ENCODE measurements around the gene PCSK7. TPM values are rescaled to one million over a fixed set of nuclear protein-coding genes. Genes with fewer than 3 reads are reported as not detected.
A peak's percentile ranks its signal among the peaks of the same experiment; 100 is the strongest.

PCSK7 gene
- total RNA-seq, 2 experiments from 2014 or later, result 98.8 to 107 TPM

DNA sequence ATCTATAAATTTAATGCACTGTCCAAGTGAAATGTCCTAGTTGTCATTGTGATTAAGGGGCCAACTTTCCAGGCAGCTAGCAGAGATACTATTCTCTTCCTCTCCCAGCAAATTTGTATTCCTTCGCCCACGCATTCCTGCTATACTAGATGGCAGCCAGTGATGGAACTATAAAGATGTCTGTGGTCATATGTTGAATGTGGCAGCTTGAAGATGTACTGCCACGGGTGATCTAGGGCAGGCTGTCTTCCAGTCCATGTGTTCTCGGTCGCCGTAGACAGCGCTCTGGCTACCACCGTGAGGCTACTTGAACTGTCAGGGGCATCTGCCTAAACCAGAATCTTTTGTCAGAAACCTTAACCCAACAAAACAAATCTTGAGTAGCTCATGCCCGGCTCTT, 61.7 kb downstream of the PCSK7 start:
- no peaks in the 10 kb centered on the region for H3K27me3 Mint-ChIP-seq
- no peak overlapping the region for H3K27ac Mint-ChIP-seq
- DNase-seq, result no peak
- intact Hi-C loops (cut with micrococcal nuclease), result no loop called here
- H3K4me3 Mint-ChIP-seq, result no peak overlapping the region
- TF ChIP-seq, protein P1, sequence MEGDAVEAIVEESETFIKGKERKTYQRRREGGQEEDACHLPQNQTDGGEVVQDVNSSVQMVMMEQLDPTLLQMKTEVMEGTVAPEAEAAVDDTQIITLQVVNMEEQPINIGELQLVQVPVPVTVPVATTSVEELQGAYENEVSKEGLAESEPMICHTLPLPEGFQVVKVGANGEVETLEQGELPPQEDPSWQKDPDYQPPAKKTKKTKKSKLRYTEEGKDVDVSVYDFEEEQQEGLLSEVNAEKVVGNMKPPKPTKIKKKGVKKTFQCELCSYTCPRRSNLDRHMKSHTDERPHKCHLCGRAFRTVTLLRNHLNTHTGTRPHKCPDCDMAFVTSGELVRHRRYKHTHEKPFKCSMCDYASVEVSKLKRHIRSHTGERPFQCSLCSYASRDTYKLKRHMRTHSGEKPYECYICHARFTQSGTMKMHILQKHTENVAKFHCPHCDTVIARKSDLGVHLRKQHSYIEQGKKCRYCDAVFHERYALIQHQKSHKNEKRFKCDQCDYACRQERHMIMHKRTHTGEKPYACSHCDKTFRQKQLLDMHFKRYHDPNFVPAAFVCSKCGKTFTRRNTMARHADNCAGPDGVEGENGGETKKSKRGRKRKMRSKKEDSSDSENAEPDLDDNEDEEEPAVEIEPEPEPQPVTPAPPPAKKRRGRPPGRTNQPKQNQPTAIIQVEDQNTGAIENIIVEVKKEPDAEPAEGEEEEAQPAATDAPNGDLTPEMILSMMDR (IDR thresholded peaks at IDR 0.05), result no peak
- POLR2A ChIA-PET, result interaction anchor here (0.9 to 1.6 kb wide), 4 partner anchors 9 to 35 kb away, joined by 3 to 5 read pairs (median 4); partner anchors contain the start of gene PAFAH1B2
- CTCF ChIA-PET, result interaction anchor here (0.6 to 3.6 kb wide), 3 partner anchors 8 to 26 kb away, joined by 4 to 27 read pairs (median 6); partner anchors contain the start of genes PAFAH1B2 and SIDT2
- no peaks in the 10 kb centered on the region for H3K9me3 Mint-ChIP-seq
- no peak for ATAC-seq
- peaks cover 17% of the 10 kb centered on the region for H3K36me3 Mint-ChIP-seq (ENCODE audit: low read depth)
- peaks cover 11% of the 10 kb centered on the region for H3K4me1 Mint-ChIP-seq (ENCODE audit: low read depth)

DNA sequence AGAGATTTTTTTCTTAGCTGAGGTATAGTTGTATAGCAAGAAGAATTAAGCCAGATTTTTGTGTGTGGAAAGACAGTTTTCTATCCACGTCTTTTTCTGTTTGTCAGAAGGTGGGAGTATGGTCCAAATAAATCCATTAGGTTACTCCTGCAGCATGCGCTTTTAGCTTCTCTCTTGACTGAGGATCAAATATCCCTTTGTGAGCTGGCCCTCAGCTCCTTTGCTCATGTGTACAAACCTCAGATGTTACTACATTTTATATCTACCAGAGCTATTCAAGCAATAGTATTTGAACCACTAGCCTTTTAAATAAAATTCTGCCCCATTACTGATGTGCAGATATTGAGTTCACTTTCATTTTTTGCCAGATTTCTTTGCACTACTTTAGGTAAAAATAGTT, 62.1 kb downstream of the PCSK7 start:
- ChIA-PET CTCF (interaction anchor here (0.6 to 1.3 kb wide), 2 partner anchors 9 to 11 kb away, joined by 4 to 9 read pairs; partner anchors contain the start of gene SIDT2), POLR2A (interaction anchor here (0.9 to 1.2 kb wide), 3 partner anchors 11 to 36 kb away, joined by 3 to 5 read pairs (median 4); partner anchors contain the start of gene PAFAH1B2)
- Mint-ChIP-seq H3K9me3 (no peaks in the 10 kb centered on the region), H3K36me3 (ENCODE audit: low read depth) (peaks cover 17% of the 10 kb centered on the region), H3K27ac (no peak overlapping the region), H3K27me3 (no peaks in the 10 kb centered on the region), H3K4me1 (ENCODE audit: low read depth) (peaks cover 11% of the 10 kb centered on the region), H3K4me3 (no peak overlapping the region)
- ATAC-seq, result no peak
- no peak for DNase-seq
- TF ChIP-seq, protein P1 (IDR thresholded peaks at IDR 0.05), result no peak
- intact Hi-C loops (cut with micrococcal nuclease), result no loop called here

DNA sequence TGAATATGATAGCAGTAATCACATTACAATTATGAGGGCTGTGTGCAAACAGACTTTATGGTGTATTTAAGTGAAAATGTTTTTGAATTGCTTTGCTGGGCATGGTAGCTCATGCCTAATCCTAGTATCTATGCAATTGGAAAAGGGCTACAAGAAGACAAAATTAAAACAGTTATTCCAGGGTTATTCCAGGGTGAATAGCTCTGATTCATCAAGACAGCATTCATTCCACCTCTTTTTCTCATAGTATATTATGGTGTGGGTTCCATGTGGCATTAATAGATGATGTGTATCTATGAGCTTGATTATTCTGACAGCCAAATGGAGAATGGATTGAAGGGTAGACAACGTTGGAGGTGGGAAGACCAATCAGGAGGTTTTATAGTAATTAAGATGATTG, 65.4 kb downstream of the PCSK7 start:
- peaks cover 1% of the 10 kb centered on the region for H3K4me1 Mint-ChIP-seq (ENCODE audit: low read depth)
- no peaks in the 10 kb centered on the region for H3K9me3 Mint-ChIP-seq
- peaks cover 23% of the 10 kb centered on the region for H3K36me3 Mint-ChIP-seq (ENCODE audit: low read depth)
- no peaks in the 10 kb centered on the region for H3K27me3 Mint-ChIP-seq
- DNase-seq (no peak), ATAC-seq (no peak)
- POLR2A ChIA-PET, result interaction anchor here (0.8 to 2.1 kb wide), 3 partner anchors 9 to 37 kb away, joined by 3 to 6 read pairs (median 4); partner anchors contain the start of gene PAFAH1B2
- H3K4me3 Mint-ChIP-seq, result no peak overlapping the region
- intact Hi-C loops (cut with micrococcal nuclease), result no loop called here
- CTCF ChIA-PET, result interaction anchor here (1.5 to 1.8 kb wide), 3 partner anchors 9 to 61 kb away, joined by 4 to 5 read pairs (median 4); no protein-coding TSS in a partner anchor
- TF ChIP-seq, protein P1 (IDR thresholded peaks at IDR 0.05), result no peak
- H3K27ac Mint-ChIP-seq, result peak overlapping the region; percentile 12

DNA sequence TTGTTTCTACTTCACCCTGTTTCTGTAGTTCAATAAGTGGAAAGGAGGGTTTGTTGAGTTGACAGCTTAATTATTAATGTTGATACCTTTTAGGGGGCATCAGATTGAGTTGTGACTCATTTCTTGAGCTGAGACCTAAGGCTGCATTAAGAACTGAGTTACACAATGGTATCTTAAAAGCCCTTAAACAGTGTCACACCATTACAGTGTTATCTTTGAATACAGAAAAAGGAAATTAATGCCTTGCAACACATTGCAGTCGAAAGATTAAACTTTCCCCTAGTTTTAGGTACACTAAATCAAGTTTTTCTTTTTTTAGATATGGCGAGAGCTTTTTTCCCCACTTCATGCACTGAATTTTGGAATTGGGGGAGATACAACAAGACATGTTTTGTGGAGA, 71.0 kb downstream of the PCSK7 start:
- TF ChIP-seq, protein P1 (IDR thresholded peaks at IDR 0.05), result no peak
- no peak for ATAC-seq
- H3K36me3 Mint-ChIP-seq (ENCODE audit: low read depth), result peaks cover 19% of the 10 kb centered on the region
- H3K4me3 Mint-ChIP-seq, result no peak overlapping the region
- H3K4me1 Mint-ChIP-seq (ENCODE audit: low read depth), result peaks cover 12% of the 10 kb centered on the region
- ChIA-PET POLR2A (interaction anchor here (2.3 to 2.9 kb wide), 2 partner anchors 11 to 16 kb away, joined by 6 to 7 read pairs; partner anchors contain the start of gene PAFAH1B2), CTCF (interaction anchor here (1.0 to 1.7 kb wide), 4 partner anchors 11 to 66 kb away, joined by 3 to 6 read pairs (median 4); partner anchors contain the start of gene PAFAH1B2)
- H3K27me3 Mint-ChIP-seq, result no peaks in the 10 kb centered on the region
- H3K27ac Mint-ChIP-seq, result peak overlapping the region; percentile 68
- no peak for DNase-seq
- intact Hi-C loops (cut with micrococcal nuclease), result no loop called here
- no peaks in the 10 kb centered on the region for H3K9me3 Mint-ChIP-seq

DNA sequence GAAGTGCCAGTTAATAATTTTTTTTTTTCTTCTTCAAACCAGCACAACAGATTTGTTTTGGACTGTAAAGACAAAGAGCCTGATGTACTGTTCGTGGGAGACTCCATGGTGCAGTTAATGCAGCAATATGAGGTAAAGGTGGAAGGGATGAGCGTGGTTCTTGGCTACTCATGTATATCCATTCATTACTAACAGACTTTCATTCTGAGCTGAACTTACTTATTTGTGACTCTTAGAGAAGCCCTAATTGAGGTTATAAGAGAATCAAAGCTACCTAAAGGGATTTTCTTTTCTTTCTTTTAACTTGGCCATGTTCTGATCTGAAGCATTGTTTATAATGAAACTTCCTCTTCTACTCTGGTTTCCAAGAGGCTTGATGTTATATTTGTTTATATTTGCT, 72.0 kb downstream of the PCSK7 start:
- ChIA-PET POLR2A (interaction anchor here (2.3 kb wide), 1 partner anchor 12 kb away, joined by 6 read pairs; no protein-coding TSS in a partner anchor), CTCF (interaction anchor here (1.2 to 1.8 kb wide), 3 partner anchors 10 to 67 kb away, joined by 3 to 4 read pairs (median 3); no protein-coding TSS in a partner anchor)
- ATAC-seq (no peak), DNase-seq (no peak)
- Mint-ChIP-seq H3K27me3 (no peaks in the 10 kb centered on the region), H3K9me3 (no peaks in the 10 kb centered on the region), H3K4me3 (no peak overlapping the region), H3K36me3 (ENCODE audit: low read depth) (peaks cover 15% of the 10 kb centered on the region), H3K27ac (no peak overlapping the region), H3K4me1 (ENCODE audit: low read depth) (peaks cover 12% of the 10 kb centered on the region)
- intact Hi-C loops (cut with micrococcal nuclease), result no loop called here
- TF ChIP-seq, protein P1 (IDR thresholded peaks at IDR 0.05), result no peak
